ENCODE data around the gene CYTIP.

GRCh38 chr2:157469726-157470125 lies 25.8 kb upstream of the CYTIP start:
- TF ChIP-seq CTCF (IDR thresholded peaks at IDR 0.05) = no peak
- no peak for TF ChIP-seq POLR2A (IDR thresholded peaks at IDR 0.05)
